Measurements from ENCODE around the gene ITGB4.

The ITGB4 gene

DNA sequence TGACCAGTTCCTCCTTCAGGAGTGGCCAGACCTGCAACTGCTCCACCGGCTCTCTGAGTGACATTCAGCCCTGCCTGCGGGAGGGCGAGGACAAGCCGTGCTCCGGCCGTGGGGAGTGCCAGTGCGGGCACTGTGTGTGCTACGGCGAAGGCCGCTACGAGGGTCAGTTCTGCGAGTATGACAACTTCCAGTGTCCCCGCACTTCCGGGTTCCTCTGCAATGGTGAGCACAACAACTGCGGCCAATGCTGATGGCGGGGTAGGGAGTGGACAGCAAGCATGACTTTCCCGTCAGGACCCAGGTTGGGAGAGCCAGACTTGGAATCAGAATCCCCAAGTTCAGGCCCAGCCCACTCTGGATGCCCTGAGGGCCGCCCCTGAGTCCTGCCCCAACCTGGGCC lies 12.2 kb downstream of the ITGB4 start:
- DNase-seq: no peak

DNA sequence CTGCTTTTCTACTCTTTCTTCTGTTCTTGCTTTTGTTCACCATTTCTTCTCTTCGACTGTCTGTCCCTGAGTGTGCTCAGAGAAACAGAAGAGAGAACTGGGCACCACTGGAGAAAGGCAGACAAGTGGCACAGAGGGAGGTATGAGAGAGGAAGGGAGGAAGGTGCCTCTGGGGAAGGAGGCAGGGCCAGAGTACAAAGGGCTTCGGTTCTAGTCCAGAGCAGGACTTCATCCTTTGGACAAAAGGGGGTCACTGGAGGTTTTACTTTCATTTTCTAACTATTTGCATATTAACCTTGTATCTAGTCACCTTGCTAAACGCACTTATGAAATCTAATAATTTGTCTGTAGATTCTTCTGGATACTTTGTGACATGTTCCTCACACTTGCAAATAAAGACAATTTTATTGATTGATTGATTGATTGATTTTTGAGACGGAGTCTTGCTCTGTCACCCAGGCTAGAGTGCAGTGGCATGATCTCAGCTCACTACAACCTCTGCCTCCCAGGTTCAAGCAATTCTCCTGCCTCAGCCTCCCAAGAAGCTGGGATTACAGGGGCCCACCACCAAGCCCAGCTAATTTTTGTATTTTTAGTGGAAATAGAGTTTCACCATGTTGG lies 13.5 kb downstream of the ITGB4 start:
- DNase-seq: no peak

DNA sequence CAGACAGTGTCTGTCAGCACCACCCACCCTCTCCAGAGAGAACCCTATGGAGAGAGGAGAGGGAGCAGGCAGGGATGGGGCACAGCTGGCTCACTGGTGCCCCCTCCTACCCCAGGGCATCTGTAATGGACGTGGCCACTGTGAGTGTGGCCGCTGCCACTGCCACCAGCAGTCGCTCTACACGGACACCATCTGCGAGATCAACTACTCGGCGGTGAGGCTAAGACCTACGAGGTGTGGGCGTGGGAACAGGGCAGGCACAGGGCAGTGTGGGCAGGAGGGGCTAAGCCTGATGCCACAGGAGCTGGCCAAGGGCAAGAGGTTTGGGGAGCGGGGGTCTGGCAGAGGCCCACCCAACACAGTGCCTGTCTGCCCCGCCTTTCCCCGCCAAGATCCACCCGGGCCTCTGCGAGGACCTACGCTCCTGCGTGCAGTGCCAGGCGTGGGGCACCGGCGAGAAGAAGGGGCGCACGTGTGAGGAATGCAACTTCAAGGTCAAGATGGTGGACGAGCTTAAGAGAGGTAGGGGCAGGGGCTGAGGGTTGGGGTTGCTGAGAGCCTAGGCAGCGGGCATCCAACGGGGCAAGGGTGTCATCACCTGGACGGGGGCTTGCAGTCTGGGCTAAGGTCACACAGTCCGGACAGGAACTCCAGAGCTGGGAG lies 15.0 kb downstream of the ITGB4 start:
- no peak for DNase-seq

- no peak for DNase-seq
Observed at GRCh38 chr17:75737133-75737962, 16.1 kb downstream of the ITGB4 start.

- no peak for DNase-seq
Observed at GRCh38 chr17:75738218-75738802, 17.1 kb downstream of the ITGB4 start.

- DNase-seq: no peak
Observed at GRCh38 chr17:75739174-75739573, 17.9 kb downstream of the ITGB4 start.

DNA sequence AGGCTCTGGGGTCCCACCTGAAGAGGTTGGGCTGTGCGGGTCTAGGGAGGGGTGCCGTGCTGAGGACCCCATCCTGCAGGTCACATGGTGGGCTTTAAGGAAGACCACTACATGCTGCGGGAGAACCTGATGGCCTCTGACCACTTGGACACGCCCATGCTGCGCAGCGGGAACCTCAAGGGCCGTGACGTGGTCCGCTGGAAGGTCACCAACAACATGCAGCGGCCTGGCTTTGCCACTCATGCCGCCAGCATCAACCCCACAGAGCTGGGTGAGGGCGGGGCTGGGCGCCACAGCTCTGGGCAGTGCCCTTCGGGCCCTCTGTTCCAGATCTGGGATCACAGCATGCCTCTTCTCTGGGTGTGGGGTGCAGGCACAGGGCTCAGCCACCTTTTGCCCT lies 18.5 kb downstream of the ITGB4 start:
- no peak for DNase-seq

- DNase-seq: no peak
Observed at GRCh38 chr17:75740215-75740614, 19.0 kb downstream of the ITGB4 start.

DNA sequence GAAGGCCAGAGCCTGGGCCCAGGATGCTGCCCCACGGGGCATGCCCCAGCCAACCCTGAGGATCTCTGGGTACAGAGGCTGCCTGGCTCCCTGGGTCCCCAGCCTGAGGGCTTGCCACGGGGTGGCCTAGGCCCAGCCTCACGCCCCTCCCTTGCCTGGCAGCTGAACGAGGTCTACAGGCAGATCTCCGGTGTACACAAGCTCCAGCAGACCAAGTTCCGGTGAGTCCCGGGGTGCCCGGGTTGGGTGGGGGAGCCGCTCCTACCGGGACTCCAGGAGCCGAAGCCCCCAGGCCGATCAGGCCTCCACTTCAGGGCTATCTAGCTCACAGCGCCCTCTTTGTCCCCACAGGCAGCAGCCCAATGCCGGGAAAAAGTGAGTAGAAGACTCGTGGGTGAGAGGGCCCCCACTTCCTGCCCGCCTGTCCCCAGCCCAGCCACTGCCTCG lies 19.4 kb downstream of the ITGB4 start:
- no peak for DNase-seq

- DNase-seq: no peak
Observed at GRCh38 chr17:75742337-75742736, 21.1 kb downstream of the ITGB4 start.

- DNase-seq: no peak
Observed at GRCh38 chr17:75743625-75744206, 22.5 kb downstream of the ITGB4 start.

GRCh38 chr17:75748706-75749105 lies 27.4 kb downstream of the ITGB4 start:
- DNase-seq: no peak

- peak; percentile 55 for DNase-seq
Observed at GRCh38 chr17:75749545-75750389, 28.5 kb downstream of the ITGB4 start.

DNA sequence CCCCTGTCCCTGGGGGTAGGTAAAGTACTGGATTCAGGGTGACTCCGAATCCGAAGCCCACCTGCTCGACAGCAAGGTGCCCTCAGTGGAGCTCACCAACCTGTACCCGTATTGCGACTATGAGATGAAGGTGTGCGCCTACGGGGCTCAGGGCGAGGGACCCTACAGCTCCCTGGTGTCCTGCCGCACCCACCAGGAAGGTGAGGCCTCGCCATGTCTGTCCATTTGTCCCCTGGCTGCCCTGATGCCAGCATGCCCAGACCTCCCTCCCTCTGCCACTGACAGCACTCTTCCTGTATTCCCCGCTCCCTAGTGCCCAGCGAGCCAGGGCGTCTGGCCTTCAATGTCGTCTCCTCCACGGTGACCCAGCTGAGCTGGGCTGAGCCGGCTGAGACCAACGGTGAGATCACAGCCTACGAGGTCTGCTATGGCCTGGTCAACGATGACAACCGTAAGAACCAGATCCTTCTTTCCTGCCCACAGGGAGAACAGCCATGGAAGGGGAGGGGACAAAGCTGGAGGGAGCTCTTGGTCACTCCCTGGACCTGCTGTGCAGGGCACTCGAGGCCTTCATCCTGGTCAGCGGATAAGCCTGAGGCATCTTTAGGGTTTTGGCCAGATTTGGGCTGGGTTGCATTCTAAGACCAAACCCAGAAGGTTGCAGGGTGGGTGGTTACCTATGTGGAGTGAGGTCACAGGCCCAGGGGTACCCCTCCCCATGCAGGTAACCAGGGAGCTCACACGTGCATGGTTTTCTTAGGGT lies 29.6 kb downstream of the ITGB4 start:
- no peak for DNase-seq

- DNase-seq: no peak
Observed at GRCh38 chr17:75751676-75752404, 30.6 kb downstream of the ITGB4 start.

DNA sequence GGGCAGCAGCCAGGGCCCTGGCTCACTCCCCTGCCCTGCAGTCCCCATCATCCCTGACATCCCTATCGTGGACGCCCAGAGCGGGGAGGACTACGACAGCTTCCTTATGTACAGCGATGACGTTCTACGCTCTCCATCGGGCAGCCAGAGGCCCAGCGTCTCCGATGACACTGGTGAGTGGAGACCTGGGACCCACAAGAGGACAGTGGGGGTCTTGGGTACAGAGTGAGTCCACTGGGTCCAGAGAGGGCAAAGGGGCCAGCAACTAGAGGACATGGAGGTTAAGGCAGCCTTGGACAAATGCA lies 31.1 kb downstream of the ITGB4 start:
- DNase-seq: no peak

DNA sequence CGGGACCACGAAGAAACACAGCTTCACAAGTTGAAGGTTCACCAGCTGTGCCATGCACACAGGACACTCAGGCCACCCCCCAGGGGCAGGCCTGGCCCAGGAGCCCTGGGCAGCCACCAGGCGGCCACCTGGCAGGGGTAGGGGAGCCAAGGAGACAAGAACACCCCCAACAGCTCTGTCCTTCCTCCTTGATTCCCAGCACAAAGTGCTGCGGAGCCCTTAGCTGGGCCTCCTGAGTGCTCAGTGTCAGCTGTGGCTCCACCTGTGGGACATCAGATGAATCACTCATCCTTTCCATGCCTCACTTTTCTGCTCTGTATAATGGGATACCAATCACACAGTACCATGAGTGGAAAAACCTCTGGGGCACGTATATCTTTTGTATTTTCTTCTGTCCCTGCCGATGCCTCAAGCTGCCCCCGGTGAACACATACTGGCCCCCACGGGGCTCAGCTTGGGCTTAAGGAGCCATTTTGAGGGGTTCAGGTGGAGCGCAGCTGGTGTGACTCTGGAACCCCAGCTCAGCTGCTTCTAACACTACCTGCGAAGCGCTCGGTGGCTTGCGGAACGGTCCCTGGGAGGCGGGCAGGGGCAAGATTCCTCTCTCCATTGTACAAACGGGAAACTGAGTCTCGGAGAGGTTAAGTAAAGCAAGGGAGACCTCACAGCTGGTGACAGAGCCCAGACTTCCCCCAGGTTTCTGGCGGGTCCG lies 31.7 kb downstream of the ITGB4 start:
- DNase-seq: no peak

GRCh38 chr17:75753514-75754377 lies 32.5 kb downstream of the ITGB4 start:
- no peak for DNase-seq

Data from NCI-H524 treated with DMSO at 0.1 percent for 48 hours (cell line).